Measurements from ENCODE around the gene APOC3.

- TF ChIP-seq CTCF (IDR thresholded peaks at IDR 0.05; ENCODE audit: low read depth, low read length): no peak
- no peak for TF ChIP-seq EZH2phosphoT487 (IDR thresholded peaks at IDR 0.05; ENCODE audit: low read depth)
Observed at GRCh38 chr11:116849486-116849885, 19.8 kb downstream of the APOC3 start.
